Gastroesophageal sphincter (tissue), 4 donors: ENCODE data around the gene COX7B2. TPM values are rescaled to one million over a fixed set of nuclear protein-coding genes. Genes with fewer than 3 reads are reported as not detected.

Experiments used
- ATAC-seq: fragments of 150-250 bp; one replicate; pipeline ENCODE4 v1.9.1; 2016; ENCODE audit warnings: mild to moderate bottlenecking, moderate library complexity
- H3K27ac ChIP-seq, 4 donors: fragments of 200-600 bp; sonication (generic) in 3 of 4; 1 replicate in 3 of 4; 2 replicates in 1 of 4; pipeline ENCODE4 v1.5.1; 2016 to 2019
- H3K27me3 ChIP-seq: fragments of 200-600 bp; sonication (generic); one replicate; pipeline ENCODE4 v1.5.1; 2019
- H3K36me3 ChIP-seq, 2 donors: fragments of 200-600 bp; sonication (generic); one replicate each; pipeline ENCODE4 v1.5.1; 2019; ENCODE audit warnings: control low read depth in 1 of 2
- H3K4me1 ChIP-seq, 3 donors: fragments of 200-600 bp; sonication (generic); 1 replicate in 2 of 3; 2 replicates in 1 of 3; pipeline ENCODE4 v1.5.1; 2016 to 2019; ENCODE audit warnings: control low read depth in 2 of 3
- H3K4me3 ChIP-seq, 2 donors: fragments of 200-600 bp; sonication (generic); one replicate each; pipeline ENCODE4 v1.5.1; 2019; ENCODE audit warnings: mild to moderate bottlenecking in 1 of 2, moderate library complexity in 1 of 2
- H3K9me3 ChIP-seq, 3 donors: fragments of 200-600 bp; sonication (generic); one replicate each; pipeline ENCODE4 v1.5.1; 2017 to 2019; ENCODE audit warnings: control low read depth in 2 of 3
- EP300 ChIP-seq: sonication (generic); formaldehyde crosslinking; IDR thresholded peaks from one replicate; pipeline ENCODE4 v1.6.1; 2017; ENCODE audit warnings: antibody characterized with exemption, mild to moderate bottlenecking
- POLR2A ChIP-seq, 2 donors: fragments of 450-650 bp; IDR thresholded peaks; one replicate each; pipeline ENCODE4 v1.6.1; 2017; ENCODE audit warnings: antibody characterized with exemption in 2 of 2, mild to moderate bottlenecking in 2 of 2, moderate library complexity in 1 of 2
- POLR2AphosphoS5 ChIP-seq: sonication (generic); formaldehyde crosslinking; IDR thresholded peaks from one replicate; pipeline ENCODE4 v1.6.1; 2017; ENCODE audit warnings: antibody characterized with exemption
- WGBS, 2 donors: methylation state at CpG; one replicate each; pipeline ENCODE4 v1.1.5; 2018; ENCODE audit warnings: low coverage in 1 of 2; 5-methylcytosine and 5-hydroxymethylcytosine counted together
- total RNA-seq, 4 donors: library from RNA; depleted of rRNA; stranded (reverse); fragments of >200 nt; gene quantifications; one replicate each; pipeline ENCODE4 v1.1.0, GENCODE V29; 2016
- TF ChIP-seq, protein P1 (sequence below), 4 experiments: fragments of 200-600 bp in 2 of 4; fragments of 450-650 bp in 2 of 4; sonication (generic) in 1 of 4; IDR thresholded peaks; one replicate each; pipeline ENCODE4 v1.5.1; 2017 to 2019; ENCODE audit warnings: antibody characterized with exemption in 4 of 4, mild to moderate bottlenecking in 2 of 4, moderate library complexity in 2 of 4

COX7B2 gene
- total RNA-seq, 4 donors from 2014 or later = not detected

DNA sequence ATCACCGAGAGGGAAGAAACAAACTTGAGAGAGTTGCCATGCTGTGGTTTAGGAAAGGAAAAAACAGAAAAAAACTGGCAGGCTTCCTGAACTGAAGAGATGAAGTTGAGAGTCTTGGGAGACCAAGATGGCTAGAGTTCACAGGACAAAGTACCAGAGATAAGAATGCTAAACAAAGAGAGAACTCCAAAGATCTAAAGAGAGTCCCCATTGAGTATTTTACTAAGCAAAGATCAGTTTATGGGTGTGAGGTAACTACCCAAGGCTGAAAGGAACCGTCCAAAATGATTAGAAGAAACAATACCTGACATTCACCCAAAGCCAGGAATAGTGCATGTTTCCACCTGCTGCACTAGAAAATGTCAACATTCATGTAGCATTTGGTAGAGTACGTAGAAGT, 21.8 kb upstream of the COX7B2 start:
- Histone ChIP-seq H3K4me1 (no peaks in the 10 kb centered on the region), H3K27ac (no peak overlapping the region), H3K36me3 (no peaks in the 10 kb centered on the region), H3K9me3 (no peaks in the 10 kb centered on the region), H3K4me3 (no peak overlapping the region), H3K27me3 (no peaks in the 10 kb centered on the region)
- 87 to 91% methylated on average over 1 to 3 of the region's 3 CpGs for WGBS, 2 donors
- TF ChIP-seq, protein P1, sequence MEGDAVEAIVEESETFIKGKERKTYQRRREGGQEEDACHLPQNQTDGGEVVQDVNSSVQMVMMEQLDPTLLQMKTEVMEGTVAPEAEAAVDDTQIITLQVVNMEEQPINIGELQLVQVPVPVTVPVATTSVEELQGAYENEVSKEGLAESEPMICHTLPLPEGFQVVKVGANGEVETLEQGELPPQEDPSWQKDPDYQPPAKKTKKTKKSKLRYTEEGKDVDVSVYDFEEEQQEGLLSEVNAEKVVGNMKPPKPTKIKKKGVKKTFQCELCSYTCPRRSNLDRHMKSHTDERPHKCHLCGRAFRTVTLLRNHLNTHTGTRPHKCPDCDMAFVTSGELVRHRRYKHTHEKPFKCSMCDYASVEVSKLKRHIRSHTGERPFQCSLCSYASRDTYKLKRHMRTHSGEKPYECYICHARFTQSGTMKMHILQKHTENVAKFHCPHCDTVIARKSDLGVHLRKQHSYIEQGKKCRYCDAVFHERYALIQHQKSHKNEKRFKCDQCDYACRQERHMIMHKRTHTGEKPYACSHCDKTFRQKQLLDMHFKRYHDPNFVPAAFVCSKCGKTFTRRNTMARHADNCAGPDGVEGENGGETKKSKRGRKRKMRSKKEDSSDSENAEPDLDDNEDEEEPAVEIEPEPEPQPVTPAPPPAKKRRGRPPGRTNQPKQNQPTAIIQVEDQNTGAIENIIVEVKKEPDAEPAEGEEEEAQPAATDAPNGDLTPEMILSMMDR (IDR thresholded peaks at IDR 0.05) = no peak
- no peak for TF ChIP-seq POLR2A (IDR thresholded peaks at IDR 0.05)
- TF ChIP-seq EP300 = no peak
- no peak for TF ChIP-seq POLR2AphosphoS5
- ATAC-seq = no peak

DNA sequence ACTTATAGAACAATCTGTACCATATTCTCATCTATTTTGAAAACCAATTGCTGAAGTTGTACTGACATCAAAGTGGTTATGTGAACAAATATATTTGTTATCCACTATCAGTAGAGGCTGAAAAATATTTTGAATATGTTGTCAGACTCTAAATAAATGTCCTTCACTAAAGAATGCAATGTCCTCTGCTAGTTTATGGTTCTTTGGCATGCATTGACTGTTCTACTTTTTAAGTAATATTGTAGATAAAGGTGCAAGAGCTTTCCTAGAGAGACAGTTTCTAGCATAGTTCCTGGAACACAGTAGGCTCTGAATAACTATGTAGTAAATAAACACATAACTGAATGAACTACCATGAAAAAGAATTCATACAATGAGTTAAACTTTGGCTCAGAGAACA, 18.2 kb upstream of the COX7B2 start:
- no peaks in the 10 kb centered on the region for H3K4me1 ChIP-seq
- no peak for ATAC-seq
- no peaks in the 10 kb centered on the region for H3K27me3 ChIP-seq
- TF ChIP-seq EP300 (no peak), POLR2AphosphoS5 (no peak), POLR2A (IDR thresholded peaks at IDR 0.05) (no peak)
- TF ChIP-seq, protein P1 (IDR thresholded peaks at IDR 0.05) = no peak
- no peak overlapping the region for H3K4me3 ChIP-seq
- no peaks in the 10 kb centered on the region for H3K36me3 ChIP-seq
- H3K9me3 ChIP-seq = no peaks in the 10 kb centered on the region
- no peak overlapping the region for H3K27ac ChIP-seq

DNA sequence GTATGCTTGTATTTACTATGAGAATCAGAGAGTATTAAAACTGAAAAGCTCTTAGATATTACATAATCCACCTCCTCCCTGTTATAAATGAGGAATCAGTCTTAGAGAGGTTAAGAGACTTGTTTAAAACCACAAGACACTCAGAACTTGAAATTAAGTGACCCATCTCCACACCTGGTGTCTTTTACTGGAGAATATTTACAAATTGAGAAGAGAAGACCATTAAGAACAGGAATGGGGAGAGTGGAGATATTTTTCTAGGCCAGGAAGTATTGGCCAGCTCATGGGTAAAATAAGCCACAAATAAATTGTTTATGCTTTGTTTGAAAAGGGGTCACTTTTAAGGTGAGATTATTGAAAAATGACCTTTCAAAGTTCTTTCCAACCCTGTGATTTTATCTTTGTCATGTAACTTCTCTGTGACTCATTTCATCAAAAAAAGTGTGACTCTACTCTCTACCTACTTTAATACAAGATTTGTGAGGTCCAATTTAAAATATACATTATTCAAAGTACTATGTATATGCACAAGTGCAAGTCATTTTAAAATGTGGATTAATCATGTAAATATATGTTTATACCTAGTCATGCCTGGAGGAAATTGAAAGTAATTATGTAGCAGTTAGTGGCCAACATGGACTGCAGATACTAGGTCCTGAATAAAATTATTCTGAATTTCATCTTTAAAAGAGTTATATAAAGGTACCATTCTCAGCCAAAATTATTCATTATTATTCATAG, 15.9 kb upstream of the COX7B2 start:
- H3K36me3 ChIP-seq = no peaks in the 10 kb centered on the region
- no peaks in the 10 kb centered on the region for H3K27me3 ChIP-seq
- no peak for ATAC-seq
- no peak overlapping the region for H3K27ac ChIP-seq
- H3K9me3 ChIP-seq = no peaks in the 10 kb centered on the region
- no peak overlapping the region for H3K4me3 ChIP-seq
- TF ChIP-seq POLR2A (IDR thresholded peaks at IDR 0.05) = no peak
- TF ChIP-seq POLR2AphosphoS5 = no peak
- TF ChIP-seq, protein P1 (IDR thresholded peaks at IDR 0.05) = no peak
- TF ChIP-seq EP300 = no peak
- H3K4me1 ChIP-seq = no peaks in the 10 kb centered on the region

DNA sequence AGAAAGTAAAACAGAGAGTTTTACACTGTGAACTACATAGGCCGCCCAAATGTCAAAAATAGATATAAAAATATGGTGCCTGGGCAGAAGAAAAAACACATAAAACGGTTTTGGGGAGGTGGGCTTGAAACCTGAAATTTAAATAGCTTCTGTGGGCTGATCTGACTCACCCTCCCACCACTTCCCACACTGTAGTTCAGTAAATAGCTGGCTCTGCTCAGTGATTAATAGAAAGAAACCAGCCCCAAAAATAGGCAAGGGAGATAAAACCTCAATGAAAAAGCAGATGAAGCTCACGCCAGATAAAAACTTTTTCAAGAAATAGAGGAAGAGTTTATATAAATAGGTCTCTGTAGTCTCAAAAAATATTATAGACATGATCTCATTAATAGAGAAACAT, 13.2 kb upstream of the COX7B2 start:
- H3K36me3 ChIP-seq = no peaks in the 10 kb centered on the region
- no peak overlapping the region for H3K27ac ChIP-seq
- H3K4me3 ChIP-seq = no peak overlapping the region
- 58 to 69% methylated on average over 2 to 3 of the region's 3 CpGs for WGBS, 2 donors
- ATAC-seq = no peak
- H3K27me3 ChIP-seq = no peaks in the 10 kb centered on the region
- H3K9me3 ChIP-seq = no peaks in the 10 kb centered on the region
- TF ChIP-seq EP300 (no peak), POLR2A (IDR thresholded peaks at IDR 0.05) (no peak)
- no peaks in the 10 kb centered on the region for H3K4me1 ChIP-seq

DNA sequence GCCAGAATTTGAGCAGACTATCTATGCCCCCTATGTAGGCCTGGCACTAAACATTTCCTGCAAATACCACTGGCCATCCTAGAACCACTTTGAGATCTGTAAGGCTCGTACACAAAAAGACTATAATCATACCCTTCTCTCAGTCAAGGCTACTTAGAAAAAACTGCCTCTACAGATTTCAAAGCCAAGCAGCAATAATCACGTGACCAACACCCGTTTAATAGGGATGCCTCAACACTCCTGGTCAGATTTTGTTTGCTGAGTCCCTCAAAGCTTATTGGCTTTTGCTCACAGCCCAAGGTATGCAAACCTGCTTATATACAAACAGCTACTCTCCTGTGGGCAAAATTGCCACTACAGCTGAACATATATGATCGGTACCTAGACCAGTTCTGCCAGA, 897 bp downstream of the COX7B2 start:
- Histone ChIP-seq H3K36me3 (no peaks in the 10 kb centered on the region), H3K4me1 (no peaks in the 10 kb centered on the region), H3K4me3 (no peak overlapping the region), H3K9me3 (no peaks in the 10 kb centered on the region), H3K27ac (no peak overlapping the region), H3K27me3 (no peaks in the 10 kb centered on the region)
- TF ChIP-seq POLR2AphosphoS5 (no peak), EP300 (no peak), POLR2A (IDR thresholded peaks at IDR 0.05) (no peak)
- TF ChIP-seq, protein P1 (IDR thresholded peaks at IDR 0.05) = no peak
- WGBS, 2 donors = 63 to 87% methylated on average over 2 to 4 of the region's 4 CpGs
- ATAC-seq = no peak
